Measurements from ENCODE around the gene ATF6. TPM values are rescaled to one million over a fixed set of nuclear protein-coding genes. Genes with fewer than 3 reads are reported as not detected.
A peak's percentile ranks its signal among the peaks of the same experiment; 100 is the strongest.

Gene ATF6
- total and polyA plus RNA-seq, 2 donors (not counting 3 experiments of a cell fraction or from before 2014, with no cell fraction given) = 24.9 to 40.3 TPM

GRCh38 chr1:161929137-161929536 is 163.0 kb downstream of the ATF6 start:
- Histone ChIP-seq H3K4me3 (replicated peaks in 1 of 3; ENCODE audit: insufficient read depth in 1 of 3, low read depth in 1 of 3, low read length in 3 of 3) (no peak overlapping the region), H4K20me1 (replicated peaks; ENCODE audit: control insufficient read depth, extremely low read depth, insufficient read depth, low read length) (no peaks in the 10 kb centered on the region), H3K4me1 (ENCODE audit: control insufficient read depth, extremely low read depth, insufficient read depth, low read length) (peaks cover 11% of the 10 kb centered on the region), H3K9me3 (replicated peaks; ENCODE audit: control insufficient read depth, insufficient read depth, low read length) (no peaks in the 10 kb centered on the region), H3K27ac (ENCODE audit: insufficient read depth, low read depth, low read length) (no peak overlapping the region), H3K9ac (replicated peaks; ENCODE audit: extremely low read depth, insufficient read depth, low read length) (no peak overlapping the region), H3K79me2 (ENCODE audit: control insufficient read depth, insufficient read depth, low read length) (no peaks in the 10 kb centered on the region), H3K9me1 (replicated peaks; ENCODE audit: control insufficient read depth, extremely low read depth, insufficient read depth, low read length) (no peaks in the 10 kb centered on the region), H3K36me3 (ENCODE audit: control insufficient read depth in 2 of 2, extremely low read depth in 1 of 2, insufficient read depth in 2 of 2, low read length in 2 of 2) (no peaks in the 10 kb centered on the region), H2AFZ (ENCODE audit: low read depth, low read length) (no peak overlapping the region), H3K27me3 (ENCODE audit: control insufficient read depth in 2 of 2, insufficient read depth in 2 of 2, low read length in 2 of 2) (no peaks in the 10 kb centered on the region), H3K4me2 (ENCODE audit: insufficient read depth, low read length) (no peak overlapping the region)
- BruUV-seq (replicated peaks) = no TSS peak
- ChIA-PET CTCF (interaction anchor here (1.1 to 2.3 kb wide), 8 partner anchors 11 to 136 kb away, joined by 3 to 12 read pairs (median 6); no protein-coding TSS in a partner anchor), POLR2A (no interaction called here)
- intact Hi-C loops (cut with micrococcal nuclease) (no loop called here), dilution Hi-C loops (cut with MboI; ENCODE audit: extremely low pct_ligation_motif_present, low sequenced_read_pairs) (no loop called here)
- TF ChIP-seq EZH2 (IDR thresholded peaks at IDR 0.05; ENCODE audit: borderline replicate concordance, low read depth, low read length, severe bottlenecking) (no peak), POLR2AphosphoS5 (IDR thresholded peaks at IDR 0.05; ENCODE audit: insufficient read depth, low read depth, low read length) (no peak), JUN (IDR thresholded peaks at IDR 0.05; ENCODE audit: borderline replicate concordance, insufficient read depth, insufficient read length, low read depth) (no peak)
- FAIRE-seq (no peak), DNase-seq (ENCODE audit: low read depth, low spot score) (no peak)

- H3K27ac ChIP-seq (ENCODE audit: insufficient read depth, low read depth, low read length) = peak overlapping the region; percentile 28
- H3K4me3 ChIP-seq (replicated peaks in 1 of 3; ENCODE audit: insufficient read depth in 1 of 3, low read depth in 1 of 3, low read length in 3 of 3) = no peak overlapping the region
- BruUV-seq (replicated peaks) = no TSS peak
- CTCF ChIA-PET = interaction anchor here (0.6 to 2.3 kb wide), 5 partner anchors 16 to 137 kb away, joined by 3 to 12 read pairs (median 5); no protein-coding TSS in a partner anchor
- no peaks in the 10 kb centered on the region for H3K79me2 ChIP-seq (ENCODE audit: control insufficient read depth, insufficient read depth, low read length)
- no peak for TF ChIP-seq POLR2AphosphoS5 (IDR thresholded peaks at IDR 0.05; ENCODE audit: insufficient read depth, low read depth, low read length)
- no peak for TF ChIP-seq JUN (IDR thresholded peaks at IDR 0.05; ENCODE audit: borderline replicate concordance, insufficient read depth, insufficient read length, low read depth)
- TF ChIP-seq FOS (IDR thresholded peaks at IDR 0.05; ENCODE audit: borderline replicate concordance, insufficient read depth, low read length) = peak; percentile 21
- H2AFZ ChIP-seq (ENCODE audit: low read depth, low read length) = no peak overlapping the region
- POLR2A ChIA-PET = no interaction called here
- no peaks in the 10 kb centered on the region for H4K20me1 ChIP-seq (replicated peaks; ENCODE audit: control insufficient read depth, extremely low read depth, insufficient read depth, low read length)
- no peaks in the 10 kb centered on the region for H3K36me3 ChIP-seq (ENCODE audit: control insufficient read depth in 2 of 2, extremely low read depth in 1 of 2, insufficient read depth in 2 of 2, low read length in 2 of 2)
- H3K9me1 ChIP-seq (replicated peaks; ENCODE audit: control insufficient read depth, extremely low read depth, insufficient read depth, low read length) = no peaks in the 10 kb centered on the region
- H3K27me3 ChIP-seq (ENCODE audit: control insufficient read depth in 2 of 2, insufficient read depth in 2 of 2, low read length in 2 of 2) = no peaks in the 10 kb centered on the region
- no peaks in the 10 kb centered on the region for H3K9me3 ChIP-seq (replicated peaks; ENCODE audit: control insufficient read depth, insufficient read depth, low read length)
- intact Hi-C loops (cut with micrococcal nuclease) = no loop called here
- H3K4me1 ChIP-seq (ENCODE audit: control insufficient read depth, extremely low read depth, insufficient read depth, low read length) = peaks cover 11% of the 10 kb centered on the region
- peak; percentile 32 for DNase-seq (ENCODE audit: low read depth, low spot score)
- H3K9ac ChIP-seq (replicated peaks; ENCODE audit: extremely low read depth, insufficient read depth, low read length) = peak overlapping the region; percentile 3
- FAIRE-seq = peak; percentile 4
- dilution Hi-C loops (cut with MboI; ENCODE audit: extremely low pct_ligation_motif_present, low sequenced_read_pairs) = no loop called here
- peak overlapping the region; percentile 62 for H3K4me2 ChIP-seq (ENCODE audit: insufficient read depth, low read length)
Observed at GRCh38 chr1:161930064-161930463, 163.9 kb downstream of the ATF6 start.

Data from endothelial cell of umbilical vein (primary cell).